OCI-LY7 (cell line): ENCODE results near the gene LYRM2.

Experiments
- EZH2phosphoT487 ChIP-seq: fragments of 200-600 bp; sonication (generic); IDR thresholded peaks from 2 replicates; pipeline ENCODE4 v1.6.1; 2018; ENCODE audit warnings: low read depth, borderline replicate concordance, mild to moderate bottlenecking, mixed run types, antibody characterized with exemption, low read length, moderate library complexity, mixed read lengths
- TF ChIP-seq, protein P1 (sequence below): fragments of 200-600 bp; sonication (generic); conservative IDR thresholded peaks from 2 replicates; pipeline ENCODE4 v1.5.1; 2014; ENCODE audit warnings: mild to moderate bottlenecking, antibody characterized with exemption, low read length, moderate library complexity, mixed read lengths

DNA sequence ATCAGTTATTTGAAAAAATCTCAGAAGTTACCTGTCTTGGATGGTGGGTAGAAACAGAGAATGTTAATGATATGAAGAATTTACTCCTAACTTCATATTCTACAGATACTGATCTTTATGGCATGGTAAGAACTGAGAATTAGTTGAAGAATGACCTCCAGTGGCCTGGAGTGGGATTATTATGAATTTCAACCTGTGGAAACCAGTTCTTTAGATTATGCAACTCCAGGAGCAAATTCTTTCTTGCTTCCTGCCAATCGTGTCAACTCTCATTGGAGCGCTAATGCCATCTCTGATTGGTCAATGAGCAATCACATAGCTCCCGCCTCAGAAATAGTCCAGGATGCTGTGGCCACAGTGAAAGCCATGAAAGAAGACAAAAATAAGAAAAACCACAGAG is 40.6 kb downstream of the LYRM2 start:
- TF ChIP-seq, protein P1, sequence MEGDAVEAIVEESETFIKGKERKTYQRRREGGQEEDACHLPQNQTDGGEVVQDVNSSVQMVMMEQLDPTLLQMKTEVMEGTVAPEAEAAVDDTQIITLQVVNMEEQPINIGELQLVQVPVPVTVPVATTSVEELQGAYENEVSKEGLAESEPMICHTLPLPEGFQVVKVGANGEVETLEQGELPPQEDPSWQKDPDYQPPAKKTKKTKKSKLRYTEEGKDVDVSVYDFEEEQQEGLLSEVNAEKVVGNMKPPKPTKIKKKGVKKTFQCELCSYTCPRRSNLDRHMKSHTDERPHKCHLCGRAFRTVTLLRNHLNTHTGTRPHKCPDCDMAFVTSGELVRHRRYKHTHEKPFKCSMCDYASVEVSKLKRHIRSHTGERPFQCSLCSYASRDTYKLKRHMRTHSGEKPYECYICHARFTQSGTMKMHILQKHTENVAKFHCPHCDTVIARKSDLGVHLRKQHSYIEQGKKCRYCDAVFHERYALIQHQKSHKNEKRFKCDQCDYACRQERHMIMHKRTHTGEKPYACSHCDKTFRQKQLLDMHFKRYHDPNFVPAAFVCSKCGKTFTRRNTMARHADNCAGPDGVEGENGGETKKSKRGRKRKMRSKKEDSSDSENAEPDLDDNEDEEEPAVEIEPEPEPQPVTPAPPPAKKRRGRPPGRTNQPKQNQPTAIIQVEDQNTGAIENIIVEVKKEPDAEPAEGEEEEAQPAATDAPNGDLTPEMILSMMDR = peak; percentile 68
- no peak for TF ChIP-seq EZH2phosphoT487
